Natural killer cell (primary cell): Measurements from ENCODE around the gene HBG2. TPM values are rescaled to one million over a fixed set of nuclear protein-coding genes. Genes with fewer than 3 reads are reported as not detected.
"Not testable (repeated sequence)": the region's sequence is repeated elsewhere in the genome, so short reads cannot be mapped to it uniquely, and the experiment has no call there.

Experiments used
- ATAC-seq, 3 donors: fragments of 150-1000 bp in 2 of 3; fragments of 200-7000 bp in 1 of 3; cut with Tn5 transposase; 1 replicate in 1 of 3; 2 replicates in 2 of 3; pipeline ENCODE4 v1.10.0; 2021; ENCODE audit warnings: mild to moderate bottlenecking in 2 of 3, moderate library complexity in 2 of 3
- DNase-seq, 2 donors: peaks; one replicate each; pipeline versions ENCODE4 v3.0.0 to v3.0.0-alpha.2; 2013 to 2021; ENCODE audit warnings: mixed read lengths in 1 of 2
- H3K27ac ChIP-seq: one replicate; pipeline ENCODE4 v1.5.1; 2013; ENCODE audit warnings: mild to moderate bottlenecking, low read length
- H3K27me3 ChIP-seq: one replicate; pipeline ENCODE4 v1.6.1; 2013; ENCODE audit warnings: low read length; ENCODE audit not compliant: control insufficient read depth, insufficient read depth
- H3K36me3 ChIP-seq: one replicate; pipeline ENCODE4 v1.6.1; 2013; ENCODE audit warnings: low read length; ENCODE audit not compliant: control insufficient read depth, insufficient read depth
- H3K4me1 ChIP-seq: one replicate; pipeline ENCODE4 v1.6.1; 2013; ENCODE audit warnings: low read length; ENCODE audit not compliant: control insufficient read depth, insufficient read depth
- H3K4me3 ChIP-seq: one replicate; pipeline ENCODE4 v1.5.1; 2013; ENCODE audit warnings: low read length
- H3K9me3 ChIP-seq: one replicate; pipeline ENCODE4 v1.6.1; 2013; ENCODE audit warnings: low read length; ENCODE audit not compliant: control insufficient read depth, insufficient read depth
- H3K27ac Mint-ChIP-seq, 2 donors: one replicate each; pipeline ENCODE4 v1.8.0; 2022; ENCODE audit warnings: mild to moderate bottlenecking in 2 of 2, mixed read lengths in 2 of 2, moderate library complexity in 1 of 2
- H3K27me3 Mint-ChIP-seq, 2 donors: one replicate each; pipeline ENCODE4 v1.8.0; 2022; ENCODE audit warnings: low read depth in 2 of 2, mixed read lengths in 2 of 2
- H3K36me3 Mint-ChIP-seq: one replicate; pipeline ENCODE4 v1.8.0; 2022; ENCODE audit warnings: mixed read lengths
- H3K4me1 Mint-ChIP-seq, 2 donors: one replicate each; pipeline ENCODE4 v1.8.0; 2022; ENCODE audit warnings: mixed read lengths in 2 of 2
- H3K4me3 Mint-ChIP-seq: one replicate; pipeline ENCODE4 v1.8.0; 2022; ENCODE audit warnings: mild to moderate bottlenecking, moderate library complexity, mixed read lengths
- H3K9me3 Mint-ChIP-seq, 2 donors: one replicate each; pipeline ENCODE4 v1.8.0; 2022; ENCODE audit warnings: mixed read lengths in 2 of 2
- WGBS: methylation state at CpG from one replicate; pipeline ENCODE4 v1.1.7; 2013; ENCODE audit warnings: missing lambda C conversion rate; ENCODE audit not compliant: insufficient coverage; 5-methylcytosine and 5-hydroxymethylcytosine counted together
- intact Hi-C: fragments of 100-400 bp; cut with micrococcal nuclease; formaldehyde crosslinking; loops from one replicate; pipeline ENCODE4 v1.14.2; 2022
- total RNA-seq, 4 donors: library from RNA; stranded (reverse); fragments of 120-200 nt in 1 of 4; gene quantifications; one replicate each; pipeline versions ENCODE4 v1.2.3 to v1.2.4, GENCODE V29; 2013 to 2022
- TF ChIP-seq, protein P1 (sequence below): fragments of 200-600 bp; IDR thresholded peaks from one replicate; pipeline ENCODE4 v1.8.0; 2022; ENCODE audit warnings: antibody characterized with exemption

HBG2 gene
- total RNA-seq, 3 donors from 2014 or later (not counting 1 experiment from before 2014, with no cell fraction given) = not detected

DNA sequence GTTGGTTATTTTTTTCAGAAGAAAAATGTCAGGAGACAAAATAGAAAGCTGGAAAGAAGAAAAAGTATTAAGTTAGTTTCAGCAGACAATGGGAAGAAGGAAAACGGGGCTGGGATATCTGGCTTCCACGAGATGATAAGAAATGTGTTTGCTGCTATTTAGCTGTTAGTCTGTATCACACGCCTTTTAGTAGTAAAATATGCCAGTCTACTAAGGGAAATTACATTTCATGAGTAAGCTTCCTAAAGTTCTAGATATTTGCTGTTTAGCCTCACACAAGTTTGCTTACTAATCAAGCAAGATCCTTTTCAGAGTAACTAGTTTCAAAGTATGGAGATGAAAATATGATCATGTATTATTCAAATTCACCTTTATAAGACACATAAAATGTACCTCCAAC lies 45.7 kb upstream of the HBG2 start:
- ATAC-seq (no peak), DNase-seq (no peak)
- intact Hi-C loops = no loop called here
- H3K4me1 Mint-ChIP-seq = no peaks in the 10 kb centered on the region
- TF ChIP-seq, protein P1, sequence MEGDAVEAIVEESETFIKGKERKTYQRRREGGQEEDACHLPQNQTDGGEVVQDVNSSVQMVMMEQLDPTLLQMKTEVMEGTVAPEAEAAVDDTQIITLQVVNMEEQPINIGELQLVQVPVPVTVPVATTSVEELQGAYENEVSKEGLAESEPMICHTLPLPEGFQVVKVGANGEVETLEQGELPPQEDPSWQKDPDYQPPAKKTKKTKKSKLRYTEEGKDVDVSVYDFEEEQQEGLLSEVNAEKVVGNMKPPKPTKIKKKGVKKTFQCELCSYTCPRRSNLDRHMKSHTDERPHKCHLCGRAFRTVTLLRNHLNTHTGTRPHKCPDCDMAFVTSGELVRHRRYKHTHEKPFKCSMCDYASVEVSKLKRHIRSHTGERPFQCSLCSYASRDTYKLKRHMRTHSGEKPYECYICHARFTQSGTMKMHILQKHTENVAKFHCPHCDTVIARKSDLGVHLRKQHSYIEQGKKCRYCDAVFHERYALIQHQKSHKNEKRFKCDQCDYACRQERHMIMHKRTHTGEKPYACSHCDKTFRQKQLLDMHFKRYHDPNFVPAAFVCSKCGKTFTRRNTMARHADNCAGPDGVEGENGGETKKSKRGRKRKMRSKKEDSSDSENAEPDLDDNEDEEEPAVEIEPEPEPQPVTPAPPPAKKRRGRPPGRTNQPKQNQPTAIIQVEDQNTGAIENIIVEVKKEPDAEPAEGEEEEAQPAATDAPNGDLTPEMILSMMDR = no peak
- peaks cover 0 to 2% of the 10 kb centered on the region in 2 donors for H3K9me3 Mint-ChIP-seq
- Histone ChIP-seq H3K27ac (no peak overlapping the region), H3K4me1 (no peaks in the 10 kb centered on the region), H3K36me3 (no peaks in the 10 kb centered on the region), H3K27me3 (no peaks in the 10 kb centered on the region), H3K4me3 (no peak overlapping the region), H3K9me3 (no peaks in the 10 kb centered on the region)
- H3K4me3 Mint-ChIP-seq = no peak overlapping the region
- no peaks in the 10 kb centered on the region for H3K27me3 Mint-ChIP-seq
- H3K36me3 Mint-ChIP-seq = no peaks in the 10 kb centered on the region
- 90% methylated on average over 3 of the region's 3 CpGs for WGBS
- H3K27ac Mint-ChIP-seq = no peak overlapping the region

DNA sequence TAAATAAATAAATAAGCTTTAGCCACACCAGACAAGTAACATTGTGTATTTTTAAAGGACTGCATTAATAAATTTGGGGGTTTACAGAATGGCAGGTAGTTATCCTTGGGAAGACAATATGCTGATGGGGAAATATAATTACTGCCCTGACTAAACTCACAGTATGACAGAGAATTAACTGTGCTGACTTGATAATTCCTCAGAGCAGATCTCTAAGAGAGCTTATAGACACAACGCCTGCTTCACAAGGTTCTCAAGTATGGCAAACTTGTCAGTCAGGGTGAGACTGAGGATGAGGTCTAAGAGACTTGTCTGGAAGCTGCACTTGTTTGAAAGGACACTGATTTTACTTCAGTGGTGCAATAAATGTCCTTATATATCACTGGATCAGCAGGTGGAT lies 43.9 kb upstream of the HBG2 start:
- DNase-seq (no peak), ATAC-seq (no peak)
- Histone ChIP-seq H3K9me3 (no peaks in the 10 kb centered on the region), H3K27me3 (no peaks in the 10 kb centered on the region), H3K27ac (no peak overlapping the region), H3K4me1 (no peaks in the 10 kb centered on the region), H3K36me3 (no peaks in the 10 kb centered on the region), H3K4me3 (no peak overlapping the region)
- TF ChIP-seq, protein P1 = no peak
- Mint-ChIP-seq H3K27ac (no peak overlapping the region), H3K9me3 (peaks cover 0 to 2% of the 10 kb centered on the region in 2 donors), H3K27me3 (no peaks in the 10 kb centered on the region), H3K36me3 (no peaks in the 10 kb centered on the region), H3K4me1 (no peaks in the 10 kb centered on the region), H3K4me3 (no peak overlapping the region)
- intact Hi-C loops = no loop called here
- 92% methylated on average over 1 of the region's 1 CpG for WGBS

DNA sequence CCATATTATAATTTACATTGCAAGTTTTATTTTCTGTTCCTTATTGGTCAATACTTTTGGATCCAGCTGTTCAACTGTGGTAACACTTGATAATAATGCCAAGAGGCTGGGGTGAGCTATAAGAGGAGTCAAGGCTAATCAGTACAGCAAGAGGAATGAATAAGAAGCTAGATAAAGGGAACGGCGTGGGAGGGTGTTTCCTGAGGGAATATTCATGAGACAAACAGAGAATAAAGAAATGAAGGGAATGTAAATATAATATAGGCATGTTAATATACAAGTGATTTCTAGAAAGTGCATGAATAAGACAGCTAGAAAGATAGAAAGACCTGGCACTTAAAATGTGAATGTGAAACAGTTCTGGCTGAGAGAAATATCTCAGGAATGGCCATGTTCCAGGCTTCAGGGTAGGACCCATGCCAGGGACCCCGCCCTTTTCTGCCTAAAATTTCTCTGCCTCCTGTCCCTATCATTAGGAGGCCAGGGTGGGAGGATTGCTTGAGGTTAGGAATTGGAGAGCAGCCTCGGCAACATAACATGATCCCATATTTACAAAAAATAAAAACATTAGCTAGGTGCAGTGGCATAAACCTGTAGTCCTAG lies 43.2 kb upstream of the HBG2 start:
- DNase-seq (no peak), ATAC-seq (no peak)
- no peak overlapping the region for H3K4me3 ChIP-seq
- Mint-ChIP-seq H3K9me3 (peaks cover 0 to 2% of the 10 kb centered on the region in 2 donors), H3K4me1 (no peaks in the 10 kb centered on the region), H3K27me3 (no peaks in the 10 kb centered on the region), H3K4me3 (no peak overlapping the region), H3K36me3 (no peaks in the 10 kb centered on the region), H3K27ac (no peak overlapping the region)
- WGBS = 80% methylated on average over 2 of the region's 4 CpGs
- no peaks in the 10 kb centered on the region for H3K27me3 ChIP-seq
- no peaks in the 10 kb centered on the region for H3K4me1 ChIP-seq
- H3K36me3 ChIP-seq = no peaks in the 10 kb centered on the region
- no peak overlapping the region for H3K27ac ChIP-seq
- TF ChIP-seq, protein P1 = no peak
- H3K9me3 ChIP-seq = no peaks in the 10 kb centered on the region
- intact Hi-C loops = no loop called here

DNA sequence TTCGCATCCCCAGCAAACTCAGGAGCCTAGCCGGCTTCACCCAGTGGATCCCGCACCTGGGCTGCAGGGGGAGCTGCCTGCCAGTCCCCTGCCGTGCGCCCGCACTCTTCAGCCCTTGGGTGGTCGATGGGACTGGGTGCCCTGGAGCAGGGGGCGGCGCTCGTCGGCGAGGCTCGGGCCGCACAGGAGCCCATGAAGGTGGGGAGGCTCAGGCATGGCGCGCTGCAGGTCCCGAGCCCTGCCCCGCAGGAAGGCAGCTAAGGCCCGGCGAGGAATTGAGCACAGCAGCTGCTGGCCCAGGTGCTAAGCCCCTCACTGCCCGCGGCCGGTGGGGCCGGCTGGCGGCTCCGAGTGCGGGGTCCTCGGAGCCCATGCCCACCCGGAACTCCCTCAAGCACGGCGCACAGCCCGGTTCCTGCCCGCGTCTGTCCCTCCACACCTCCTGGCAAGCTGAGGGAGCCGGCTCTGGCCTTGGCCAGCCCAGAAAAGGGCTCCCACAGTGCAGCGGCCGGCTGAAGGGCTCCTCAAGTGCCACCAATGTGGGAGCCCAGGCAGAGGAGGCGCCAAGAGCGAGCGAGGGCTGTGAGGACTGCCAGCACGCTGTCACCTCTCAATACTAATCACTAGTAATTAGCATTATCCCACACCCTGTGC lies 39.9 kb upstream of the HBG2 start:
- intact Hi-C loops, DNase-seq, H3K27me3 ChIP-seq, H3K4me1 ChIP-seq, ATAC-seq, H3K27ac ChIP-seq, H3K9me3 Mint-ChIP-seq, H3K27me3 Mint-ChIP-seq, H3K4me1 Mint-ChIP-seq, H3K36me3 ChIP-seq, H3K9me3 ChIP-seq, H3K4me3 ChIP-seq, H3K27ac Mint-ChIP-seq, H3K4me3 Mint-ChIP-seq, H3K36me3 Mint-ChIP-seq: not testable (repeated sequence)
- WGBS = 94% methylated on average over 41 of the region's 41 CpGs
